DMS 273 (cell line): ENCODE measurements around the gene BMAL1.
"Not testable (repeated sequence)": the region's sequence is repeated elsewhere in the genome, so short reads cannot be mapped to it uniquely, and the experiment has no call there.

Experiments
- DNase-seq: peaks from one replicate; lab custom pipeline; 2025; ENCODE audit not compliant: unreplicated experiment; lab: John Stamatoyannopoulos, UW

Gene BMAL1

GRCh38 chr11:13436836-13437235, 159.2 kb downstream of the BMAL1 start:
- not testable (repeated sequence) for DNase-seq
